HG03108 (cell line): ENCODE results near the gene PCBP2.
"Not testable (repeated sequence)": the region's sequence is repeated elsewhere in the genome, so short reads cannot be mapped to it uniquely, and the experiment has no call there.

Experiments
- ATAC-seq: cut with Tn5 transposase; IDR thresholded peaks from one replicate; pipeline ENCODE4 v1.9.1; 2021; ENCODE audit warnings: moderate library complexity; ENCODE audit not compliant: unreplicated experiment

PCBP2 gene

GRCh38 chr12:53451661-53452158 lies at the start of gene PCBP2:
TSS of gene PCBP2 (plus strand) at chr12:53452102. CDS start at chr12:53454801, 2,699 bp downstream.
- peak; percentile 96 for ATAC-seq

- ATAC-seq: not testable (repeated sequence)
Observed at GRCh38 chr12:53402351-53402750, 49.6 kb upstream of the PCBP2 start.

GRCh38 chr12:53402871-53403270 lies 49.0 kb upstream of the PCBP2 start:
- ATAC-seq: no peak

GRCh38 chr12:53410951-53411350 lies 41.0 kb upstream of the PCBP2 start:
- ATAC-seq: no peak

- no peak for ATAC-seq
Observed at GRCh38 chr12:53413485-53414204, 38.3 kb upstream of the PCBP2 start.

- ATAC-seq: no peak
Observed at GRCh38 chr12:53414756-53415417, 37.0 kb upstream of the PCBP2 start.

GRCh38 chr12:53415752-53416389 lies 36.0 kb upstream of the PCBP2 start:
- ATAC-seq: not testable (repeated sequence)

- ATAC-seq: not testable (repeated sequence)
Observed at GRCh38 chr12:53417291-53417816, 34.5 kb upstream of the PCBP2 start.

- no peak for ATAC-seq
Observed at GRCh38 chr12:53418221-53418620, 33.7 kb upstream of the PCBP2 start.

GRCh38 chr12:53419756-53420155 lies 32.1 kb upstream of the PCBP2 start:
- ATAC-seq: no peak

GRCh38 chr12:53422247-53422646 lies 29.7 kb upstream of the PCBP2 start:
- not testable (repeated sequence) for ATAC-seq

- no peak for ATAC-seq
Observed at GRCh38 chr12:53423597-53423996, 28.3 kb upstream of the PCBP2 start, which contains the start of gene AMHR2. TSS of gene AMHR2 (plus strand) at chr12:53423855. CDS start at chr12:53423935, 80 bp downstream.

- no peak for ATAC-seq
Observed at GRCh38 chr12:53424626-53425514, 27.0 kb upstream of the PCBP2 start.

- ATAC-seq: no peak
Observed at GRCh38 chr12:53425515-53426150, 26.3 kb upstream of the PCBP2 start.

GRCh38 chr12:53427905-53428594 lies 23.9 kb upstream of the PCBP2 start:
- no peak for ATAC-seq

GRCh38 chr12:53428741-53429140 lies 23.2 kb upstream of the PCBP2 start:
- no peak for ATAC-seq

- ATAC-seq: no peak
Observed at GRCh38 chr12:53430116-53430515, 21.8 kb upstream of the PCBP2 start.

GRCh38 chr12:53431187-53431586 lies 20.7 kb upstream of the PCBP2 start:
- ATAC-seq: no peak

GRCh38 chr12:53435326-53435725 lies 16.6 kb upstream of the PCBP2 start:
- ATAC-seq: not testable (repeated sequence)
